Activated CD4-positive, CD25-positive, alpha-beta regulatory T cell treated with anti-CD3 and anti-CD28 coated beads, Interleukin-2, amount 50 U/mL, for 16 hours (primary cell): ENCODE data around the gene CNPPD1.

Experiments used
- DNase-seq: peaks from one replicate; pipeline ENCODE4 v3.0.0-alpha.2; 2020; ENCODE audit warnings: low read depth, low spot score

Gene CNPPD1

DNA sequence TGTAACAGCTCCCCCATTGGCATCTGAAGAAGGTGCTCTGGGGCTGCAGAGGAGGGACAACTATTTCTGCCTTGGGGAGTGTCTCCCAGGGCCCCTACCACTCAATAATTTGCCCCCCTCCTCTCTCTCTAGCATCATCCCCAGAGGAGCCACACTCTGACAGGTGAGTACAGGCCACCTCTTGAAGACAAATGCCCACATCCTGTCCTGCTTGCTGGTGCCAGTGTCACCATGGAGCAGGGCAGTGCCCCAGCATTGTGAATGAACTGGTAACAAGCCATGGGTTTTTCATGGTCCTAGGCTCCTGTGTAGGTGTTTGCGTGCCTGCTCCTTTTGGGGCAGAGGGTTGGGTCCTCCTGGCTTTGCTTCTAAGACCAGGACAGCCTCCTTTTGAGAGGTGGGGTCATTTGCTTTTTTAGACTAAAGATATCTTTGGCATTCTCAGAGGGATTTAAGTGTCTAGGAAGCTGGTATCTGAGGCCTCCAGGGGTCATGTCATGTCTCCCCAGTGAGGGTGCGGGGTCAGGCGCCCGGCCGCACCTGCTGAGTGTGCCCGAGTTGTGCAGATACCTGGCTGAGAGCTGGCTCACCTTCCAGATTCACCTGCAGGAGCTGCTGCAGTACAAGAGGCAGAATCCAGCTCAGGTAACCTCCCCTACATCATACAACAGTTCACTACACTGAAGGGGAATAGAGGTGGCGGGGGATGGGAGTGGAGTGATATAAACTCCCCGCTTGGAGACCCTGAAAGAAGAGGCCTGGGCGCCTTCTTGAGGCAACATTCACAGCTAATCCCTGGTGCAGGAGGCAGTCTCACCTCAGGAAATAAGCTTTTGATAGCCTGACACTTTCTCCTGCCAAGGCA, 3.1 kb upstream of the CNPPD1 start:
- DNase-seq, result no peak

DNA sequence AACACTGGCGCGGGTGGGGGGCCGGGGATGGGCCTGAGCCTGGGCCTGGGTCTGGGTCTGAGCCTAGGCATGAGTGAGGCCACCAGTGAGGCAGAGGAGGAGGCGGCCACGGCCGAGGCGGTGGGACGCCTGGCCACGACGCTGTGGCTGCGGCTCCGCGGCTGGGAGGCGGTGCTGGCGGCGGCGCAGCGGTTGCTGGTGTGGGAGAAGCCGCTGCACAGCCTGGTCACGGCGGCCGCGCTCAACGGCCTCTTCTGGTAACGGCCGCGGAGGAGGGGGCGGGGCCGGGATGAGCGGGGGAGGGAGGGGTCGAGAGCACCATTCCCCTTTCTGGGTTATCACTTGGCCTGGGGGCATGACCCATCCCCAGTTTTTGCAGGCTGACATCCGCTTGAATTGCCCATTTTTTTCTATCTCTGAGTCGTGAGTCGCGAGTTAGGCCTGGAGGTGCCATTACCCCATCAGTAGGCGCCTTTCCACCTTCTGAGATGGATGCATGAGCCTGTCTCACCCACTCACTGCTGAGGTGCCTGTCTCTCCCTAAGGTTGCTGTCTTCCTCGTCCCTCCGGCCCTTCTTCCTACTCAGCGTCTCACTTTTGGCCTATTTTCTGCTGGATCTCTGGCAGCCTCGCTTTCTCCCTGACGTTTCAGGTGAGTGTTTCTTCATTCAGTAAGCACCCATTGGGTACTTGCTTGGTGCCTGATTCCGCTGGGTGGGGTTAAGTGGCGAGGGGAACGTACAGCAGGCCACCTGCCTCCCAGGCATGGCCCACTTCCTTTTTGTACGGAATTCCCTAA, 1.9 kb upstream of the CNPPD1 start:
- no peak for DNase-seq

DNA sequence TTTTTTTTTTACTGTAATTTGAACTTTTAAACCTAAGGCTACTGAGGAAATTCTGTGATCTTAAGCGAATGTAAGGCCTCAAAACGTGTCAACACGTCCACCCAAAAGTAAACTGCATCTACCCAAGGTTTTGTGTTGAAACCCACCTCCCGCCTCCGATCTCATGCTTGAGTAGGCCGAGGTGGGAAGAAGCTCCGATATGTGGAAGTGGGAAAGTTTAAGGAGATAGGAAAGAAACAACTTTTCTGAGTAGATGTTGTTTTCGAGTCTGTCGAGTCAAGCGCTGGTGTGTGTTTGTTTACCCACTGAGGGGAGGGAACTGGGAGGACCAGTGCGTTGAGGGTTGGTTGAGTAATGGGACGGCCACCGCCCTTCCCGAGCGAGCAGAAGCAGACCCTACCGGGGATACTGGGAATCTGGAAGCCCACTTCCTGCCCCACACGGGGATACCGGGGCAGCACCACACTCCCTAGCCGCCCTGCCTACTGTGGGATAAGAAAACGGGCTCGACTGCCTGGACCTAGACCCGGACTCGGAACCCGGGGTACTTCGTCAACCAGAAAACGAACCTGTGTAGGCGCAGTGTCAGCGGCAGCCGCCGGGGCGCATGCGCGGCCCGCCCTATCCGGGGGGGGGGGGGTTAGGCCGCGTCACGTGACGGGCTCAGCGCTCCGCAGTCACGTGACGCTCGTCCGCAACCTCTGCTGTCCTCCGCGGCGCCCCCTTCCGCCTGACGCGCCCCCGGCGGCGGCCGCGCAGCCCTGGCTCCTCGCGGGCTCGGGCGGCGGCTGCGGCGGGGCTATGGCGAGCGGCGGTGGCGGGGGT, 1.0 kb upstream of the CNPPD1 start, which contains the start of gene RETREG2:
Gene RETREG2 (plus strand): TSS at position 724 of the 825 bp plus-strand sequence. CDS start 78 bp downstream, at position 802.
- DNase-seq, result peak; percentile 59

DNA sequence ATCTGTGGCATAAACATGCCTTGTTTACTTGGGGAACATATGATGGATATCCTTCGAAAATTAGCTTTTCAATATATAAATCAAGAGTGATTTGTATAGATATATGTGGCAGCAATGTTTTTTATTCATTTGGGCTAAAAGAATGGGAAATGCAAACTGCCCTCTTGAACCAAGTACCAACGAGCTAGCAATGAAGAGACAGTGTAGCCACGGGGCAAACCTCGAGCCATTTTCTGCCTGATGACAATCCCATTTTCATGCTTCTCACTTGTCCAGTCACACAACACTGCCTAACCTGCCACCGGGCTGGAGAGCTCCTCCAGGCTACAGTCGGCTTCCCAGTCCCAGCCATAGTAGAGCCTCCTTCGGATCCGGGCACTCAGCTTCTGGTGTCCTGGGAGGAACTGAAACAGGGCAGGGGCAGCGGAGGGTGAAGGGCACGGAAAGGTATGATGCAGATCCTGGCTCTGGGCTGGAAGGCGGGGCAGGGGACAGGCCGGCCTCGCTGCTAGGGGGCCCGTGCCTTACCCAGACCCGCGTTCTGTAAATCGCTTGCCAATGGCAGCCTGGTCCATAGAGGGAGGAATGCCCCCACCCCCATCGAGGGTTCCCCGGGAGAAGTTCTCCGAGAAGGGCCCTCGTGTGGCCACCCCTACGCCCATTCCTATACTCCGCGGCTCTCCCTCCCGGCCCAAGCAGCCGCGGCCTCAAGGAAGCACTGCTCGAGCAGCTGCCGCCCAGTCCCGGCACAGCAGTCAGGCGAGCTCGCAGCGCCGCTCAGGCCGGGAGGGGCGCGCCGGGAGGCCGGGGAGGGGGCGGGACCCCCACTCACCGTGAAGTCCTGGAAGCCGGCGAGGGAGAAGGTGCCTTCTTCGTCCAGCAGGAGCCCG, 552 bp downstream of the CNPPD1 start:
- DNase-seq, result no peak

DNA sequence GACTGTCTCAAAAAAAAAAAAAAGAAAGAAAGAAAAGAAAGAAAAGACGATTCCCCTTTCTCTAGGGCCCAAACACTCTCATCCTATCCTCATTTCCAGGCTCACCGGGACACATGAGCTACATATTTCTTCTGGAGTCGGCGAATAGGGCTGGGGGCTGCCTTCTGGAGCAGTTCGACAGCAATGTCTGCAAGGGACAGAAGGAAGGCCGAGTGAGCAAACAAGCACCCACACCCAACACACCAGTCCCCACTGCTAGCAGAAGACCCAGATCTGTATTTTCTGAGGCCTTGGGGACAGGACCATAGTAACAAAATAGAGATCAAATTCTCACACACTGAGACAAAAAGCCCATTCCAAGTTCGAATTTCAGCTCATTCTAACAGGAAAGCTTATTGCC, 1.2 kb downstream of the CNPPD1 start:
- DNase-seq, result no peak

- DNase-seq, result no peak
Measured at GRCh38 chr2:219174801-219175200, 1.9 kb downstream of the CNPPD1 start.

DNA sequence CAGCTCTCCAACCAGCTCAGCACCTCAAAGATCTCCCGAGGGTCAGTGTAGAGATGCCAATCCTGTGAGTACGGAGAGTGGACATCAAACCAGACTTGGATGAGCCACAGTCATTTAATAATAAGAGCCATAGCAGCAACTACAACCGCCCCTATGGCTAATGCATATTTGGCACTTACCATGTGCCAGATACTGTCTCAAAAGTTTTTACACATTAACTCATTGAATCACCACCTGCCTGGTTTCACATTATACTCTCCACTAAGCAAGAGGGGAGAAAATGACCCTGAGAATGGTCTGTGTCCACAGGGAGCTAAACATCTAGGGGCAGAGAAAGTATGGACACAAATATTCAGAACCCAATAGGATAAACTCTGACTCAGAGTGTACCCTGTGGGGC, 2.6 kb downstream of the CNPPD1 start:
- no peak for DNase-seq

- no peak for DNase-seq
Measured at GRCh38 chr2:219173176-219173575, 3.5 kb downstream of the CNPPD1 start.

DNA sequence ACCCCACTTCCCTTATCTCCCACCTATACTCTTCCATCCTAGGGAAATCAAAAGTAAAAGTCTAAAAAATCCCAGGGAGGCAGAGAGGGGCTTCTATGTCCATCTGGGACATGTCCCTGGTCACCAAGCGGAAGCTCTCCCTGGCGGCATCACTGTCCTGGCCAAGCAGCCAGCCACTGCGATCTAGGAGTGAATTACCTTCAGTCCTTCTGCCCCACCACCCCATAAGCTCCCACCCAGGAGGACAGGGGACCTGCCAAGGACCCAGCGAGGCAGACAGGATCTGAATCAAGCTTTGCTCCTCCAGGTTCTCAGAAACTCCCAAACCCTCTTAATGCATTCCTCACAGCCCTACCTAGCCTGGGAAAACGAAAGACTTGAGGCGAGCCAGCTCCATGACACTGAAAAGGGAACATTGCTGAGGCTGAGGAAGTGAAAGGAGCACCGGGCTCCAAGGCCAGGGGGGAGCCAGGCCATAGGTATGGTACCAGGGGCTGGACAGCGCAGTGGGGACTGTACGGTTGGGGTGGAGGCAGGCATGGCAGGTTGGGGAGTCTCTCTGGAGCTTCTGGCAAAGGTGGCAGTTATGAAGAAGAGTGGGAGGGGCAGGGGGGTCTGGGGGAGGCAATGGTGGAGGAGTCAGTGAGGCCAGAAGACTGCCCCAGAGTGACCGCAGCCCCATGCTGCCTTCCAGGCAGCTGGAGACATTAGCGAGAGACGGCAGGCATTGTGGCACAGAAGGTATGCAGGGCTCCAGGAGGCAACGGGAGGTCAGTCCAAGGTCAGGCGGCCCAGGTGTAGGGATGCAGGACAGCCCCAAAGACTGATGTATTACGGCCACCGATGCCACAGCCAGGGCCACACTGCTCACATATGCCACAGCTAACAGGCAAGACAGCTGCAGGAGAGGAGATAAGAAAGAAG, 4.2 kb downstream of the CNPPD1 start:
- no peak for DNase-seq

- DNase-seq, result no peak
Measured at GRCh38 chr2:219171231-219171651, 5.5 kb downstream of the CNPPD1 start.

DNA sequence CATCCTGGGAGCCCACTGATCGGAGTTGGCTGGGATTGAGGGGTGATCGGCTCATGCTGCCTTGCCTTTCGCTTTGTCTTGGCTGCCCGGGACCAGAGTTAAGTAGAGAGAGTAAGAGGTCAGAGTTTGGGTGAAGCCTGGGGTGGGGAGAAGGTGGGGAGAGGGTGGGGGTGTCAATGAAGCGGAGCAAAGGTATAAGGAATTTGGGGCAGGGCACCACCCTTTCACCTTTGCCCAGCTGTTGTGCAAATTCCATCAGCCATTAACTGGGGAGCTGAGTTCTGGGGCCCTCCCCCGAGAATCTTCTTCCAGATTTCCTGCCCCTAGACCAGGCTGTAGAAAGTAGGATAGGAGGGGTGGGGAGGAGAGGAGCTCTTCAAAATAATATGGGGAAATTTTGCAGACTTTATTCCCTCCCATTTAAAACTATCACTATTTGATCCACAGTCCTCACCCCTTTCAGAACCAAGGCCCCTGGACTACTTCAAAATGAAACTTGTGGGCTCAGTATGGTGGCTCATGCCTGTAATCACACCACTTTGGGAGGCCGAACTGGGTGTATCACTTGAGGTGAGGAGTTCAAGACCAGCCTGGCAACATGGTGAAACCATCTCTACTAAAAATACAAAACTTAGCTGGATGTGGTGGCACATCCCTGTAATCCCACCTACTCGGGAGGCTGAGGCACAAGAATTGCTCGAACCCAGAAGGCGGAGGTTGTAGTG, 6.6 kb downstream of the CNPPD1 start, which contains the start of gene SLC23A3:
Gene SLC23A3 (minus strand): TSS at position 100 of the 725 bp plus-strand sequence. CDS start 45 bp downstream, at position 55.
- no peak for DNase-seq

DNA sequence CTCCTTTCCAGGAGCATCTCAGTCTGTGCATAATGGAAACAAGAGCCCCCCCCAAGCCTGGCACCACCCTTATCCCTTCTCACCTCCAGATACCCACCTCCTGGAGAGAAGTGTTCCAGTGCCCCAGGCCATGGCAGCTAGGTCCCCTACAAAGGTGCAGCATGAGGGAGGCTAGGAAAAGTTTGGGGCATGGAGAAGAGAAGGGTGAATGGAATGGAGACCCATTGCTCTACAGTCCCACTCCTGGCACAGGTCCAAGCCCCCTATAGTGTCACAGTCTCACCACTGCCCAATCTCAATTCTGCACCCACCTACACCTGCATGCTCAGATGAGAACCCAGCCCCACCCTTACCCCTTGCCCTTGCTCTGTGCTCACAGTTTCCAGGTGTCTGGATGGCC, 7.8 kb downstream of the CNPPD1 start:
- DNase-seq, result no peak

GRCh38 chr2:219168526-219168925, 8.2 kb downstream of the CNPPD1 start:
- DNase-seq, result no peak

GRCh38 chr2:219167997-219168396, 8.7 kb downstream of the CNPPD1 start:
- DNase-seq, result no peak

- DNase-seq, result no peak
Measured at GRCh38 chr2:219165058-219165911, 11.4 kb downstream of the CNPPD1 start.

GRCh38 chr2:219163156-219163555, 13.6 kb downstream of the CNPPD1 start:
- DNase-seq, result no peak

DNA sequence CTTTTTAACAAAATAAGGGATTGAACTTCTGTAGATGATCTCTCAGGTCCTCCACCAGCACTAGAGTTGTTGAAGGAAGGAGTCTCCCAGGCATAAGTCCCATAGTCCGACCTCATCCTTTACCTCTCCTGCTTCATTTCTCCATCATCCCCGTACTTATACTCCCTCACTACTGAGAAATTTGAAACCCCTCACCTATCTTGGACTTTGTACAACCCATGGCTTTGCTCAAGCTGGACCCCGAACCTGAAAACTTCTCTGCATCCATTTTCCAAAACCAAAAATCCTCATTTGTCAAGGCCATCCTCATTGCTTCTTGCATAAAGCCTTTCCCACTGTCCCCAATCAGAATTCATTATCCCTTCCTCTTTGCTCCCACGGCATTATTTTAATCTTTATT, 15.6 kb downstream of the CNPPD1 start:
- DNase-seq, result no peak
